ENCODE results near the gene AKAIN1.
A peak's percentile ranks its signal among the peaks of the same experiment; 100 is the strongest.

Gene AKAIN1

DNA sequence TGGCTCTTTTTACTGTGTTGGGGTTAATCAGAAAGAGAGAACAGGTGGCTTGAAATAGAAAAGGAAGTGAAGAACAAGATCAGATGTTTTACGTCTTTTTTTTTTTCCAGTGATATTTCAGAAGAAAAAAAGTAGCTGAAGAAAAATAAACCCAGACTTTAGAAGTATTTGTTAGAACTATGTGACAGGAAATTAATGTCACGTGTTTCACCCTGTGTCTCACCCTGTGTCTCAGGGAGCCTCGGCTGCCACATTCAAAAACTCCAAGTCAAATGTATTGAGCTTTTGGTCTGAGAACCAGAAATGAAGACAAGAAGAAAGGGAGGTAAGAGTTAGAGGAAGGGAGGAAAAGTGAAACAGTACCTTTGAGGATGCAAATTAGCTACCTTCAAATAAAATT, 38.0 kb downstream of the AKAIN1 start:
- DNase-seq = no peak

DNA sequence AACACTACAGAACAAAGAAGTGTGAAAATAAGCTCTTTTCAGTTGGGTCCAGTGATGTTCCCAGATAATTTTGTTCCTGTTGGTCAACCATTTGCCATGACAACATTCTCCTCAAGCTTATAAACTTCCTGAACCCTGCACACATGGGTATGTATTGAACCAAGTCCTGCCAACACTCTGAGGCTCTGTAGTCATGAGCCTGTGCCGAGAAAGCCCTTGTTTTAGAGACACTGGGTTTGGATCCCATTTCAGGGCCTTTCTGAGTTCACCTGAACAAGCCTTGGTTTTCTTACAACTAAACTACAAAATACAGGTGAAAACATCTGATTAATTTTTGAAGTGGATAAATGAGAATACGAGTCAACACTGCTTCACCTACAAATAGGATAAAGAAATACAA, 38.5 kb downstream of the AKAIN1 start:
- DNase-seq = no peak

DNA sequence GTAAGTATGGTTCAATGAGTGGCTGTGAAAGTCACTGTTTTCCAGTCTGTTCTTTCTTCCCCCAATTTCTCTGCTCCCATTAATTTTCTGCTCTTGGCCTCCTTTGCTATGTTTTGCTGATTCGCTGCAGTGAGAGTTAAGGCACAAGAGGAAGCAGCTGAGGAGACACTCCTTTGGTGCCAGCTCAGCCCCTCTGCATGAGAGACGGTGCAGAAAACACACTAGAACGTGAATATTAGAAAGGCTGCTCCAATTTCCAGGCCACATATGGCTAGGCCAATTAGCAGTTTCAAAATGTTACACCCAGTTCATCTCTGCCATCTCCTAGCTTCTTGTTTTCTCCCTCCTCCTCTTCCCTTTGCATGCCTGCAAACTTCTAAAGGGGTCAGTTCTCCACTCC, 38.9 kb downstream of the AKAIN1 start:
- DNase-seq = no peak

DNA sequence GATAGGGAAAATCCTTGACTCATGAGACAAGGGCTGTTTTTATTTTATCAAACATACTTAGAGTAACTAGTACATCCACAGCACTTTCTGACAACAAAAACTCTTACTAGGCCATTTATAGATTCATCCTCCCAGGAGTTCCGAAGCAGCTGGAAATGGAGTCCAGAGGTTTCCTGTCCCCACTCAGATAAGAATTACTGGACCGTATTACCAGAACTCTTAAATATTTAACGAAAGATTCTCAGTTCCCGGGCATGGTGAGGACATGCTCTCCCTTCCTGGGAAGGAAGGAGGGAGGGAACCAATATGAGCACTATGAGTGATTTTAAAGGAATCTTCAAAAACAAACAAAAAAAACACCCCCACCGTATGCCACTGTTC, 41.2 kb downstream of the AKAIN1 start:
- DNase-seq = no peak

GRCh38 chr18:5155218-5155906, 41.7 kb downstream of the AKAIN1 start:
- no peak for DNase-seq

GRCh38 chr18:5152343-5153020, 44.6 kb downstream of the AKAIN1 start:
- no peak for DNase-seq

DNA sequence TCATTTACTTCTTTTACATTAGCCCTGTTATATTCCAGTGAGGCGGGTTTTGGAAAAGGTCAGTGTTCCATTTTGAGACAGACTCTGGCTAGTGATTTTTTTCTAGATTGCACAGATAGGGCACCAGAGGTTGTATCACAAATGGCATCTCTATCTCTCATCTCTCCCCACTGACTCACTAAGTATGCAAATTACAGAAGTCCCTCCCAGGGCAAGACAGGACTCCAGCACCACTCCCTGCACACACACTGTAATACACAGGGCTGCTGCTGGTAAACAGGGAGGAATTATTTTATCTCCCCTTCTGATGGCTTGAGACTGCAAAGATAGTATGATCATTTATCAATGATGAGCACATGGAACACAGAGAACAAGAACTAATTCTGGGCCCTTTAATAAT, 46.2 kb downstream of the AKAIN1 start:
- DNase-seq = no peak

DNA sequence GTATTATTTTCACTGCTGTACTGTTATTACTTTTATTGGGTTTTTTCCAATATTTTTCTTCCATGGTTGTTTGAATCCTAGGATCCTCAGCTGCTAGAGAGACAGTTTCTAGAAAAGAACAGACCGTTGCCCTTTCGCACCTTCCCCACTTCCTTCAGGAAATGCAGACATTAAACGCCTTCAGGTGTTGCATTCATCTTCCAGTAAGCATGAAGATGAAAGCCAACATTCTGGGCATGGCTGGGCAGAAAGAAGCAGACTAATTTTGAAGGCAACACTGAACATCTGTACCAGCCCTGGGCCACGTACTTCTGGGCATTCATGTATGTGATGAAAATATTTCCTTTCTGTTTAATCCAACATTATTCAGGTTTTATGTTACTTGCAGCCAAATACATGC, 51.0 kb downstream of the AKAIN1 start:
- DNase-seq = no peak

- DNase-seq = peak; percentile 13 to 81
Observed at GRCh38 chr18:5145168-5145825, 51.8 kb downstream of the AKAIN1 start.

GRCh38 chr18:5144629-5145028, 52.4 kb downstream of the AKAIN1 start:
- no peak for DNase-seq

- DNase-seq = no peak
Observed at GRCh38 chr18:5142859-5143258, 54.2 kb downstream of the AKAIN1 start.

DNA sequence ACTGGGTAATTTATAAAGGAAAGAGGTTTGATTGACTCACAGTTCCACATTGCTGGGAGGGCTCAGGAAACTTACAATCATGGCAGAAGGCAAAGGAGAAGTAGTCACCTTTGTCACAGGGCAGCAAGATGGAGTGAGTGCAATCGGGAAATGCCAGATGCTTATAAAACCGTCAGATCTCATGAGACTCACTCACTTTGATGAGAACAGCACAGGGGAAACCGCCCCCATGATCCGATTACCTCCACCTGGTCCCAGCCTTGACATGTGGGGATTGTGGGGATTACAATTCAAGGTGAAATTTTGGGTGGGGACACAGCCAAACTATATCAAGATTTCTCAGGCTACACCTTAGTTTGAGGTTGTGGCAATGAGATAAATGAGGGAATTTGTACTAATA, 54.9 kb downstream of the AKAIN1 start:
- no peak for DNase-seq

GRCh38 chr18:5137261-5137660, 59.8 kb downstream of the AKAIN1 start:
- peak; percentile 35 to 88 for DNase-seq

GRCh38 chr18:5132987-5133386, 64.1 kb downstream of the AKAIN1 start:
- DNase-seq = no peak

DNA sequence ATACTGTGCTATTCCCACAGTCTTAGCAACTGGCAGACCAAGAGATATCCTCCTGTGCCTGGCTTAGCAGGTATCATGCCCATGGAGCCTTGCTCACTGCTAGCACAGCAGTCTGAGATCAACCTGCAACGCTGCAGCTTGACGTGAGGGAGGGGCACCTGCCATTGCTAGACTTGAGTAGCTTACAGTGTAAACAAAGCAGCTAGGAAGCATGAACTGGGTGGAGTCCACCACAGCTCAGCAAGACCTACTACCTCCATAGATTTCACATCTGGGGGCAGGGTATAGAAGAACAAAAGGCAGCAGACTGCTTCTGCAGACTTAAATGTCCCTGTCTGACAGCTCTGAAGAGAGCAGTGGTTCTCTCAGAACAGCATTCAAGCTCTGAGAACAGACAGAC, 74.8 kb downstream of the AKAIN1 start:
- DNase-seq = no peak

DNA sequence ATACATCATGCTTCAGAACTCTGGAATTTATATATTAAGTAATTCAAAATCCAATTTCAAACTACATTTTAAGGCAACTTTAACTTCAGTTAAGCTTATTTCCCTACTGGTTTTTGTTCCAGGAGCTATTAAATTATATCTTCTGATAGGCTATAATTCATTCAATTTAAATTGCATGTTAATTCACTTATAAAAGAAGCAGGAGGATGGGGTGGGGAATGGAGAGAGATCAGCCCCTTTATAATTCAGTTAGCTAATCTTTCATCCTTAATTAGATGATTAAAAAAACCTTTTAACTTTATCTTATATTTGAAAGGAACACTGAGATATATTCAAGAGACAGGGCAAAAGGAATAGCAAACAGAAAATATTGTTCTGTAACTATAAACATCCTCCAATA, 86.8 kb downstream of the AKAIN1 start:
- no peak for DNase-seq

GRCh38 chr18:5107988-5108387, 89.1 kb downstream of the AKAIN1 start:
- no peak for DNase-seq

DNA sequence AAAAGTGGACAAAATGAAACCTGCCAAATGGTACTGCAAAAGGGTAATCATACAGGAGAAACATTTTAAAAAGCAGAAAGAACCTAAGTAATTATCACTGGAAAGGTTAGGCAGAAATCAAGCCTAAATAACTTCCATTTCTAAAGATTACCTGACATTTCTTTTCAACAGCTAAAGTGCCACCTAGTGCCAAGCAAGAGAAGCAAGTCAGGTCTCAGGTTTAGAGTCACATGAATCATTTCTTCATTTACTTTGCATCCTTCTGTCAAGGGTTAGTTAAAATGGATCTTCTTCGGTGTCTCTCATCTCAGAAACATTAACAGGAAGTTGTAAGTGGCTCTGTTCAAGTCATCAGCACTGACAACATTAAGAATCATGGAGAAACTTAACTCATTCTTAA, 90.3 kb downstream of the AKAIN1 start:
- no peak for DNase-seq

DNA sequence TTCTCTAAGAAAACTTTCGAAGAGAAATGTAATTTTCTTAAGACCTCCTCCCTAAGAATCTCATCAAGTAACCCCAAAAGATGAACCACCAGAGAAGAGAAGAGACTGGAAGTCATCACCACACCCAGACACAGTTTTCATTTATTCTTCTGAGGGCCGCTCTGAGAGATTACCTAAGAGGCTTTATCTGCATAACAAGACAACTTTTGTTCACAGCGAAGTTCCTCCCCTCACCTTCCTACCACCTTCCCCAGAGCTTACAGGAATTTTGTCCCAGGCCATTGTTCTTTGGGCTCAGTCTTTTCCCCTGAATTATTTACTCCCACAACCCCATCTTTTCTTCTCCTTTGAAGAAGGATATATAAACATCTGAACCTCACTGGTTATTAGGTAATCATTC, 92.8 kb downstream of the AKAIN1 start:
- no peak for DNase-seq

DNA sequence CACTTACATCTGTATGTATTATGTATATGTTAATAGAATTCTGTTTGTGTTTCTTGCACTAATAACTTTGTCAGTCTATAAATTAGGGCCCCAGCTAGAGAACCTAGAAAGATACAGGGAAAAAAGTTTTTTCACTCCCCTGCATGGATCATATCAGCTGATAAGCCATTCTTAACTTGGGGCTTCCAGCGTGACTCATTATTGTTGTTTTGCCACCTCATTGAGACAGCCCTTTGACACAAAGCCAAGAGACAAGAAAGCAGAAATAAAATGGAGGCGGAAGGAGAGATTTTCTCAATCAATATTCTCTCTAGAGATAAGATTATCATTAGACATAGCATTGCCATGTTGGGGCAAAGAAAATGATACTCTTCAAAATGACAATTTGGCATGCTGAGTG, 93.4 kb downstream of the AKAIN1 start:
- DNase-seq = no peak

DNA sequence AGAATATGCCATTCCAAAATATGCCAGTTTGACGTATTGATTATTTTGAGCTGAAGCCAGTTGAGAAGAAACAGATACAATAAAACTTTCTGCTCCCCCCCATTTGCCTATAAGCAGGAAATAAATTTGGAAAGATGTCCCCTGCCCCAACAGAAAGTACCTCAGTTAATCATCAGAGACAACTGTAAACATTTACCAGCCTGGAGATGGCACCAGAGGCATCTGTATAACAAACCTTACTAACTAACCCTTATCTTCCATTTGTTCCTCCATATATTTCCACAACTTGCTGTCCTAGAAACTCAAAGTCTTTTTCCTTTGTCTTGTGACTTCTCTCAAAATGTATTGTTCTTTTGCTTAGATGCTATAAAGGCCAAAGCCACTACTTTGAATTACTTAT, 93.8 kb downstream of the AKAIN1 start:
- DNase-seq = peak in 1 of 2 experiments; percentile 28

- no peak for DNase-seq
Observed at GRCh38 chr18:5097116-5097703, 99.8 kb downstream of the AKAIN1 start.

DNA sequence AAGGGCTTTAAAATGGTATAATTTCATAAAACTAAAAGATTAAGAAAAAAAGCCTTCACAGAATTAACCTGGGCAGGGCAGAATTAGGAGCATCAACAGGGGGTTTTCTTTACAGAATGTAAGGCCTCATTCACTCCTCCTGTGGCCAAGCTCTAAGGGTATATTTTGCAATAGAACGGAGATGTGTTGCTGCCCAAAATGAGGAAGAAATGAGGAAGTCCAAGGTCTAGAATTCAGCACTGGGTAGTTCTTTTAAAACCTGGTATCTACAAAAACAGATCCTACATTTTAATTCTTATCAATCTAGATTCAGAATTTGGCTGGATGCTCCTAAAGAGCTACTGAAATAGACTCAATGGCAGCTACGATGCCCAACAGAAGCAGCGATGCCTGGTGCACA, 101.8 kb downstream of the AKAIN1 start:
- DNase-seq = no peak

DNA sequence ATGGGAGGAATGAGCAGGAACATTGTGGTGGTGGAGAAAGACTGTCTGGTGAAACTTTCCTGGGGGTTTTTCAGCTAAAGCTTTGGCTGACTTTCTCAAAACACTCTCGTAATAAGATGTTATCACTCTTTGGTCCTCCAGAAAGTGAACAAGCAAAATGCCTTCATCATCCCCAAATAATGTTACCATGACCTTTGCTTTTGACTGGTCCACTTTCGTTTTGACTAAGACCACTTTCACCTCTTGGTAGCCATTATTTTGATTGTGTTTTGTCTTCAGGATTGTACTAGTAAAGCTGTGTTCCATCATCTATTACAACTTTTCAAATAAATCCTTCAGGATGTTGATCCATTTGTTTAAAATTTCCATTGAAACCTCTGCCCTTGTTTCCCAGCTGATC, 103.2 kb downstream of the AKAIN1 start:
- DNase-seq = no peak
